HG02588 (cell line): ENCODE measurements around the gene SMYD1.

Experiments
- ATAC-seq: cut with Tn5 transposase; IDR thresholded peaks from one replicate; pipeline ENCODE4 v1.9.1; 2021; ENCODE audit warnings: mild to moderate bottlenecking, moderate library complexity; ENCODE audit not compliant: unreplicated experiment

The SMYD1 gene

DNA sequence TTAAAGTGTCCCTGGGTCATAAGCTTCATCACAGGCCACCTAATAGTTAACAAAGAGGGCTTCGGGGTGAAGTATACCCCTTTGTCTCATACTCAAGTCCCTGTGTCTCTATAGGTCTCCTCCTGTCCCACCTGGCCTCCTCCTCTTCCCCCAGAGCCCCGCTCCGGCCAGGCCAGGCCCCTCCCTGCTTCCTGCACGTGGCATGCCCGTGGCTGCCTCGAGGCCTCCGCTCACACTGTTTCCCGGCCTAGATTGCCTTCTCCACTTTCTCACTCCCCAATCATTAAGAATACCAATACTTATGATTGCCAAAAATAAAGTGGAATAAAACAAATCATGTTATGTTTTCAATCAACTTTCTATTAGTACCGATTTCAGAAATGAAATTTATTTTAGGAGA lies 18.8 kb downstream of the SMYD1 start:
- ATAC-seq: no peak

- no peak for ATAC-seq
Observed at GRCh38 chr2:88087073-88087472, 19.4 kb downstream of the SMYD1 start.

- ATAC-seq: no peak
Observed at GRCh38 chr2:88087763-88088162, 20.1 kb downstream of the SMYD1 start.

DNA sequence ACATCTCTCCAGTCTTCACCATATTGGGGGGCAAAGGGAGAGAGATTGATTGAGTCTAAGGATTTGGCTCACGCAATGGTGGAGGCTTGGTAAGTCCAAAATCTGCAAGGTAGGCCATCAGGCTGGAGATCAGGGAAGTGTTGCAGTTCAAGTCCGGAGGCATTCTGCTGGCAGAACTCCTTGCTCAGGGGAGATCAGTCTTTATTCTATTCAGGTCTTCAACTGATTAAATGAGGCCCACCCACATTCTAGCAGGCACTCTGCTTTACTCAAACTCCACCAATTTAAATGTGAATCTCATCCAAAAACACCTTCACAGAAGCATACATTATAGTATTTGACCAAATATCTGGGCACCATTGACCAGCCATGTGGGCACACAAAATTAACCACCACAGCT lies 21.4 kb downstream of the SMYD1 start:
- ATAC-seq: no peak

DNA sequence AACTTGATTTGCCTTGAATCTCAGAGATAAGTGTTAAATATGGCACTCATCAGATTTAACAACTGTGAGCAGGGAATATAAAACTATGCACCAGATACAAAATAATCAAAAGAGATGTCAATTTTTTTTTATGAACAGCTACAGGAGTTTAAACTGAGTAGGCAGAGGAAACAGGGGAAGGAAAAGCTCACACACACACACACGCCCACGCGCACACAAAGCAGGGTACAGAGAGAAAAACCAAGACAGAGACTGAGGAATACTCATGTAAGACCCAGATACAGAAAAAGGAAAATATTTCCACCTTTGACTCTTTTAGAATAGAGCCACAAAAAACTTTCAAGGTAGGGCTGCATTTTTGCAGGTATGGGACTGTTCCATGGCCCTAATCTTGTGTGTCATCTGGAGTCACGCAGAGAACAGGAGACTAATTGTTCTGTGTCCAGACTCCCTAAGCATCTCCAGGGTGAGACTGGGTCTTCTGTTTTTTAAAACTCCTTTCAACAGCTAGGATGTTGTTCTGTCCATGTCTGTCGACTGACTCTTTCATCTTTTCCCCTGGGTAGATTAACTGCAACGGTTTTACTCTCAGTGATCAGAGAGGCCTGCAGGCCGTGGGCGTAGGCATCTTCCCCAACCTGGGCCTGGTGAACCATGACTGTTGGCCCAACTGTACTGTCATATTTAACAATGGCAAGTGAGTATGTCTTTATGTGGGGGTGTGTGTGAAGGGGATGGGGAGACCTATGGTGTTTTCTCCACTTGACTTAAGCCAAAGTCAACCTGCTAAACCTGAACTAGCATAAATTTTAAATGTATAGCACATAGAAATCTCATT lies 23.0 kb downstream of the SMYD1 start:
- ATAC-seq: no peak

DNA sequence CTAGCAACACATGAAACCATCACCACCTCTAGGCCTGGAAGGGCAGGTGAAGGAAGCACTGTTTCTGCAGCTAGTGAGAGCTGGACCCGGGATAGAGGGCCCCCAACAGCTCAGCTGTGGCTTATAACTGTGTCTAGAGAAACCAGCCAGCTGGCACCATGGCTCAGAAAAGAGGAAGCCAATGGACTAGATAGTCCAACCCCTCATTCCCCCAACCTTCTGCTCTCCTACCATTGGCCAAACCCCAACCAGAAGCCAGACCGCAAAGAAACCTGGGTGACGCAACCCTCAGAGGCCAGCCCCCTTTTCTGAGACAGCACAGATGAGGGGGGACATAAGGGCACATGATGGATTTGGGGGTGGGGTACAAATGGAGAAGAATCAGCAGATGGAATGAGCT lies 24.3 kb downstream of the SMYD1 start:
- ATAC-seq: no peak

DNA sequence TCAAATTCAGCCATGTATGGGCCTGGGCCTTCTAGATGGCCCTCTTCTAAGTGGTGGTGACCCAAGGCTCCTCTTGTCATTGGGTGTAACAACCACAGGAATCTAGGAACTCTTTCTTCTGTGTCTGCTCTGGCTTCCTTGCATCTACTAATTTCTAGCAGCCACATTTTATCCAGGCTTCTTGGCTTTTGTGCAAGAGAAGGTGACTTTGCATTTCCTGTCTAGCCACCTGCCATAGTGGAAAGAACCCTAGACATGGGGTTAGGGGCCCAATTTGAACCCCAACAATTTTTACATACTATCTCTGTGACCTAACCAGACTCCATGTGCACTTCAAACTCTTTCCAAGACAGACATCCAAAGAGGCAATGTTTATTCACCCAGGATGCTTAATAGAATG lies 25.1 kb downstream of the SMYD1 start:
- ATAC-seq: no peak

- ATAC-seq: no peak
Observed at GRCh38 chr2:88095022-88095421, 27.4 kb downstream of the SMYD1 start.

DNA sequence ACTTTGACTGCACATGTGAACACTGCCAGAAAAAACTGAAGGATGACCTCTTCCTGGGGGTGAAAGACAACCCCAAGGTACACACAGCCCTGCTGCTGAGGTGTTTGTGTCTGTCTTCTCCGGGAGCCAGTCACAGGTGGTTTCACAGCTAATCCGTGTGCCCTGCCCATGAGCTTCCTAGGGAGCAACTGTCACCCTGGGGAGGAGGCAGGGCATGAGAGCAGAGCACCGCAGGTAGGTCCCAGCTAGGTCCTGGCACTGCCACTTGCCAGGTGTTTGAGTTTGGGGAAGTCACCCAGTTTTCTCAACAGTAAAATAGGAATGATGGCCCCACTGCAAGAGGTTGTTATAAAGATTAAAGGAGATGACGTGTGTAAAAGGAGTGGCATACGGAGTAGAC lies 29.1 kb downstream of the SMYD1 start:
- ATAC-seq: no peak

- no peak for ATAC-seq
Observed at GRCh38 chr2:88097192-88097591, 29.6 kb downstream of the SMYD1 start.

DNA sequence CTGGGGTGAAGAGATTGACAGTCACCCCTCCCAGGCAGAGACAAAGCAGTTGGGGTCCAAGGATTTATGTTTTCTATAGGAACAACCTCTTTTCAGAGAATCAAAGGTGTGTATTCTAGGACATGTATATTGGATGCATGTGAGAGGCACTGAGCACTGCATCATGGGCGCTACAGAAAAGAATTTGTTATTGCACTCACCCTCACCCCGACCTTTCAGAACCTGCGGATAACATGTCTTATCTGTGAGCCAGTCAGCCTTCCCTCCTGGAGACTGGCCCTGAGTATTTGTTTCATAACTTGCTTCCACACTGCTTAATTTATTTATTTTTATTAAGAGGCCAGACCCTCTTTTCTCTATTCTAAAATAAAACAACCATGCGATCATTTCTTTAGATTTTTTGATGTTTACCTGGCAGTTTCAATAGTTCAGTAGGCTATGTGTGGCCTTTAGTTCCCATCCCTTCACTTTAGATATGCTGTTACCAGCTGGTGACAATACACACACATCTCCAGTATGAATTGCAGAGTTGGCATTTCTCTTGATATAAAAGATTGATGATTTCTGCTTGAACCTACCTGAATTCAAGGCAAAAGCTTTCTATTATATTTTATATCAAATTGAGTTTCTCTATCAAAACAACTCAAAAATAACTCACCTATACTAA lies 30.4 kb downstream of the SMYD1 start:
- ATAC-seq: no peak

DNA sequence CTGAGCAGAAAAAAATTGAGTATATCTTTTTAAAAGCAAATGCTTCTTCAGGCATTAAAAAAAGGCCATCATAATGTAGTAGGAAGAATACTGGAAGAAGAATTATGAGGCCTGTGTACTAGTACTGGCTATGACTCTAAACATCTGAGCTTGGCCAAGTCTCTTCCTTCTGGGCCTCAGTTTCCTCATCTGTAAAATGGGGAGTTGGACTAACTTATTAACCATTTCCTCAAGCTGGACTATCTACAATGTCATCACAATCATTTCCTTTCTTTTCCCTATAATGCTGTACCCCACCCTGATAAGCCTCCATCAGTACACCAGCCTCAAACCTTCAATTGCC lies 30.9 kb downstream of the SMYD1 start:
- no peak for ATAC-seq

DNA sequence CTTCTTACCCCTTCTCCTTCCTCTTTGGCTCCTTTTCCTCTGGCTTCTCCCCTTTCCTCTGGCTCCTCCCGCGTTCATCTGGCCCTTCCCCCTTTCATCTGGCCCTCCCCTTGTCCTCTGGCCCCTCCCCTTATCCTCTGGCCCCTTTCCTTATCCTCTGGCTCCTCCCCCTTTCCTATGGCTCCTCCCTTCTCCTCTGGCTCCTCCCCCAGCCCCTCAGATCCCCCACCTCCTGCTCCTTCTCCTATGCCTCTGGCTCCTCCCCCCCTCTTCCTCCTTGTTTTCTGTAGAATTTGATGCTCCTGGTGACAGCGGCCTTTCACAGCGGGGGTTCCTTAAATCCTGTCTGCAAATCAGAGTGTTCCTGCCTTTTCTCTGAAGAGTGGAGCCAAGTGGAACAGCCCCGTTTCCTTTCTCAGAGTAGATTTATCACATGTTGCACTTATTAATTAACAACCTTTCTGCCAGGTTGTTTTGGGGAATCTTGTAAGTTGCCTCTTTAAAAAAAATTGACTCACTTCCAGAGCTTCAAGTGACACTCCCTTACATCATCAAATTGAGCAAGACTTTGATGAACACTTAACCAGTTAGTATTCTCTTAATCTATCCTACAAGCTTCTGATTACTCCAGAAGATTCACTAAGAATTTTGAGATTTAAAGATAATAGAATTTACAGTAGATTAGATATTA lies 32.3 kb downstream of the SMYD1 start:
- no peak for ATAC-seq

GRCh38 chr2:88100489-88100858 lies 32.8 kb downstream of the SMYD1 start:
- no peak for ATAC-seq

DNA sequence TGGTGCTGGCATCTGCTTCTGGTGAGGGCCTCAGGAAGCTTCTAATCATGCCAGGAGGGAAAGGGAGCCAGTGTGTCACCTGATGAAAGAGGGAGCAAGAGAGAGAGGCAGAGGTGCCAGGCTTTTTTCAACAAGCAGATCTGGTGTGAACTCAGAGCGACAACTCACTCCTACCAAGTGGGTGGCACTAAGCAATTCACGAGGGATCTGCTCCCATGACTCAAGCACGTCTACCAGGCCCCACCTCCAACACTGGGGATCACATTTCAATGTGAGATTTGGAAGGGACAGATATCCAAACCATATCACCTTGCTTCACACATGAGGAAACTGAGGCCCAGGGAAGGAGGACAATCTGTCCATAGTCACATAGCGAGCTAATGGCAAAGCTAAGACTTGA lies 41.2 kb downstream of the SMYD1 start:
- no peak for ATAC-seq

- no peak for ATAC-seq
Observed at GRCh38 chr2:88110830-88111229, 43.2 kb downstream of the SMYD1 start.

GRCh38 chr2:88113069-88113468 lies 45.4 kb downstream of the SMYD1 start:
- no peak for ATAC-seq

DNA sequence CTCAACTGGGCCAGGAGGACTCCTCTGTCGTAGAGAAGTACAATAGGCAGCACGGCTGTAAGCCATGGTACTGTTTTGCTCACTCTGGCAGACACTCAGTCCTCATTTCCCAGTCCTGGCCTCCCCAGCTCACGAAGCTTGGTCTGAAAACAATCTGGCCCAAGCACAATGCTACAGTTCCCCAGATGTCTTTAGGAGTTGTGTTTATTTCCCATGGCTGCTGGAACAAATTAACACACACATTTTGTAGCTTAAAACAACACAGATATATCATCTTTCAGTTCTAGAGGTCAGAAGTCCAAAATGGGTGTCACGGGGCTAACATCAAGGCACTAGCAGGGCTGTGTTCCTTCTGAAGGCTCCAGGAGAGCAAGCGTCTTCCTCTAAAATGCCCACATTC lies 47.3 kb downstream of the SMYD1 start:
- no peak for ATAC-seq

- ATAC-seq: no peak
Observed at GRCh38 chr2:88115825-88116518, 48.3 kb downstream of the SMYD1 start.

DNA sequence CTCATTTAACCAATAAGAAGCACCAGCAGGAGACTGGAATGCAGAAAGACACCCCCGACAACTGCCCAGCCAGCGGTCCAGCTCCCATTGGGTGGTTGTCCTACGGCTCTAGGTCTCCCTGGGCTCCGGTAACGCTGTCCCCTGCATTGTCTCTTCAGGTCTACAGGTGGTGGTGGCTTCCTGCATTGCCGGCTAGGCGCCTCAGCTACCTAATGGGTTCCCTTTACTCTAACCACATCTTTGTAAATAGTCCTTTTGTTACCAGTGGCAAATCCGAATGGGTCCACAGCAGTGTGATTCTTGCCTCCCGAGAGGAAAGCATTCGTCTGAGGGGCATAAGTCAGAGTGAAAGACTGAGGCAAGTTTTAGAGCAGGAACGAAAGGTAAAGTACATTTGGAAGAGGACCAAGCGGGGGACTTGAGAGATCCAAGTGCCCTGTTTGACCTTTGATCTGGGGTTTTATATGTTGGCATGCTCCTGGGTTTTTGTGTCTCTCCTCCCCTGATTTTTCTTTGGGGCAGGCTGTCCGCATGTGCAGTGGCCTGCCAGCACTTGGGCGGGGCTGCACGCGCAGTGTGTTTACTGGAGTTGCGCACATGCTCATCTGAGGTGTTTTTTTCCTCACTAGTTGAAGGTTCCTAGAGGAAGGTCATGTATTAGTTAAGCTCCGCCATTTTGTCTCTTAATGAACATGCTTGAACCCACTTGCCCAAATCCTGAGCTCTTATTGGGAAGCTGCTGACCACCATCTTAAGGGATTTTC lies 49.2 kb downstream of the SMYD1 start:
- ATAC-seq: no peak

DNA sequence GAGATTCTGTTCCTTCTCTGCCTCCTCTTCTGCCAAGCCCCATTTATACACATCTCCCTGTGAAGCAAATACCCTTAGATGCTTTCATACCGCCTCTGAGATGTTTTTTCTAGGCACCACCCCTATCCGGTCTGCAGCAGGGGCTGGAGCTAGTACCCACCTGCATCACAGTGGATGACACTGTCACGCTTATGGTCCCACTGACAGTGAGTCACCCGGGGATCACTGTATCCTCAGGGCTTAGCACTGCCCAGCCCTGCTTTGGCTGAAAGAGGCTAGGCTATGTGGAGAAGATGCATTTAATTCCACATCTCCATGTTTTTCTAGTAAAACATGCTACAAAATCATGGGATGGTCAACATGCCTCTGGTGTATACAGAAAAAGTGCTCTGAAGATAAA lies 50.3 kb downstream of the SMYD1 start:
- ATAC-seq: no peak
